Right cardiac atrium (tissue), 5 donors: ENCODE results near the gene TRIM63. TPM values are rescaled to one million over a fixed set of nuclear protein-coding genes. Genes with fewer than 3 reads are reported as not detected.

Source experiments
- ATAC-seq, 2 donors: fragments of 200-7000 bp; cut with Tn5 transposase; one replicate each; pipeline versions ENCODE4 v1.8.0 to v1.9.1; 2020; ENCODE audit warnings: moderate library complexity in 2 of 2, mild to moderate bottlenecking in 1 of 2
- DNase-seq, 3 donors: peaks; one replicate each; pipeline ENCODE4 v3.0.0-alpha.2; 2020
- H3K27ac ChIP-seq: one replicate; pipeline ENCODE4 v1.5.1; 2013; ENCODE audit warnings: mild to moderate bottlenecking, low read length, control low read depth, moderate library complexity
- H3K27me3 ChIP-seq: one replicate; pipeline ENCODE4 v1.6.1; 2013; ENCODE audit not compliant: control insufficient read depth, insufficient read depth
- H3K4me1 ChIP-seq: one replicate; pipeline ENCODE4 v1.6.1; 2013; ENCODE audit warnings: low read length; ENCODE audit not compliant: control insufficient read depth, insufficient read depth
- H3K4me3 ChIP-seq: one replicate; pipeline ENCODE4 v1.5.1; 2013; ENCODE audit warnings: low read length, control low read depth
- H3K9me3 ChIP-seq: one replicate; pipeline ENCODE4 v1.6.1; 2013; ENCODE audit warnings: low read length; ENCODE audit not compliant: control insufficient read depth
- WGBS: extraction: QIAGEN DNeasy Blood & Tissue Kit; methylation state at CpG from one replicate; pipeline ENCODE4 v1.1.7; 2013; 5-methylcytosine and 5-hydroxymethylcytosine counted together
- intact Hi-C, 4 donors: fragments of 100-400 bp; cut with DNase I; formaldehyde crosslinking; loops; one replicate each; pipeline versions ENCODE4 v1.11.0 to v1.14.0; 2022 to 2023
- polyA plus RNA-seq: library from polyadenylated mRNA; stranded (reverse); fragments of 200-250 nt; gene quantifications from one replicate; pipeline ENCODE4 v1.2.3, GENCODE V29; 2013
- total RNA-seq, 4 donors: library from RNA; stranded (reverse); fragmentation: NEBNext Ultra II Directional; extraction: Animal tissue kit (Norgen Biotek cat#: 25700); gene quantifications; one replicate each; pipeline ENCODE4 v1.2.1, GENCODE V29; 2021
- donor health status: healthy with polysubstance abuse.
- donor health status: DM: no; HTN: yes; CAD: no.
- donor health status: DM: no; HTN: no; CAD: no.
- donor health status: DM: no; HTN: yes; CAD: no; lungs with severe emphysema.
- donor health status: DM: yes; HTN: yes; CAD: no.

Gene TRIM63
- total and polyA plus RNA-seq, 5 donors, result 121 to 194 (median 163) TPM

DNA sequence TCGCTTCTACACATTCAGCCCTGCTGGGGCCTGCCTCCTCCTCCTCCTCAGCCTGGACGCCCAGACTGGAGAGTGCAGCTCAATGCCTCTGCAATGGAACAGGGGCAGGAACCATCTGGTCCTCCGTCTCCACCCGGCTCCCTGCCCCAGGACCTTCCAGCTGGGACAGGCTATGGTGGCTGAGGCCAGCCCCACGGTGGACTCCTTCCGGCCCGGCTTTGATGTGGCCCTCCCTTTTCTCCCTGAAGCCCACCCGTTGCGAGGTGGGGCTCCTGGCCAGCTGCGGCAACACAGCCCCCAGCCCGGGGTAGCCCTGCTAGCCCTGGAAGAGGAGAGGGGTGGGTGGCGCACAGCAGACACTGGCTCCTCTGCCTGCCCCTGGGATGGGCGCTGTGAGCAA lies 44.4 kb downstream of the TRIM63 start:
- Histone ChIP-seq H3K27me3 (no peaks in the 10 kb centered on the region), H3K27ac (no peak overlapping the region), H3K9me3 (no peaks in the 10 kb centered on the region), H3K4me3 (no peak overlapping the region), H3K4me1 (peaks cover 10% of the 10 kb centered on the region)
- DNase-seq, result peak in 1 of 3 donors; percentile 36
- ATAC-seq, result peak in 1 of 2 donors; percentile 6
- 71% methylated on average over 13 of the region's 13 CpGs for WGBS
- intact Hi-C loops, result no loop called here

DNA sequence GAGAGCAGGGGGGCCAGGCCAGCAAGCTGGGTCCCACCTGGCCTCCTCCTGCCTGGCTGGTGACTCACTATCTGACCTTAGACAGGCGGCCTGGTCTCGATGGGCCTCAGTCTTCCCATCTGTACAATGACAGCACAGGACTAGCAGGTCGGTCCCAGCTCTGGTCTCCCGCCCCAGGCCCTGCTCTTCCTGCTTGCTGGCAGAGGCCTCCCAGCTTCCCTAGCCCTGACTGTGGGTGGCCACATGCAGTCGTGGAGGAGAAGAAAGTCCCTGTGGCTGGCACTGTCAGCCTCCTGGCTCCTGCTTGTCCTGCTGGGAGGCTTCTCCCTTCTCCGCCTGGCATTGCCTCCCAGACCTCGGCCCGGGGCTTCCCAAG lies 45.0 kb downstream of the TRIM63 start:
- DNase-seq, result peak in 1 of 3 donors; percentile 50
- ATAC-seq, result peak; percentile 3 to 10
- Histone ChIP-seq H3K9me3 (no peaks in the 10 kb centered on the region), H3K4me1 (peaks cover 10% of the 10 kb centered on the region), H3K27me3 (no peaks in the 10 kb centered on the region), H3K4me3 (no peak overlapping the region), H3K27ac (peak overlapping the region; percentile 33)
- WGBS, result 62% methylated on average over 8 of the region's 8 CpGs
- intact Hi-C loops, result no loop called here

DNA sequence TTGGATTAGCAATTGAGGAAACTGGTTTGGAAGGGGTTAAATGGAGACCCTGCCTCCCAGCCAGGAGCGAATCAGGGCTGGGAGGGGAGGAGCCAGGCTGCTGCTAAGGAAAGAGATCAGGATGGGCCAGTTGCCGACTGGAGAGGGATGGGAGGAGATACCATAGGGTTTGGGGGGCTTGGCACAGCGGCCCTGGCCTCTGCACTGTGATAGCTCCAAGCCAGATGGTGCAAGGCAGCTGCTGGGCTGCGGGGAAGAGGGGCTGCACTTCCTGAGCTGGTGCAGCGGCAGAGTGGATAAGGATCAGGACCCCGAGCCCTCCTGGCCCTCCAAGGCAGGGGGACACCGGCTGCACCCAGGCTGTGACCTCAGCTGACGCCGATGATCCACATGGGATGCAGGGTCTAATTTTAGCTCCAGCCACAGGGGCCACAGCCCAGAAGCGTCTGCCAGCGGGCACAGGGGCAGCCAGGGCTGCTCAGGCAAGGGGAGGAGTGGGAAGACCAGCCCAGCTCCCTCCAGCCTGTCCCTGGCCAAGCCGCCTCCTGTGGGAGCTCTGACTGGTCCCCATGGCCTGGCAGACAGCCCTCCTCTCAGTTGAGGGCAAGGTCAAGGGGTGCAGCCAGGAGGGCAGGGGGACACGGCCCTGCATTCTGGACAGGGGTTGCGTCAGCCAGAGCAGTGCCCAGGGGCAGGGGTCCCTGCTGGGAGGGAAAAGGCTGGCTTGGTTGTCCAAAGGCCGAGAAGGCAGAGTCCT lies 45.6 kb downstream of the TRIM63 start, which contains the start of gene EXTL1:
EXTL1 (plus strand) TSS at position 129 of the 757 bp plus-strand sequence. CDS start 872 bp downstream, outside the sequence.
- Histone ChIP-seq H3K4me1 (peaks cover 15% of the 10 kb centered on the region), H3K27me3 (no peaks in the 10 kb centered on the region), H3K27ac (peak within 1 kb of the TSS; percentile 33), H3K4me3 (no peak within 1 kb of the TSS), H3K9me3 (no peaks in the 10 kb centered on the region)
- DNase-seq (peak; percentile 58 to 90 (median 82)), ATAC-seq (peak; percentile 79 to 86)
- intact Hi-C loops, result no loop called here
- WGBS, result 16% methylated on average over 15 of the region's 15 CpGs

DNA sequence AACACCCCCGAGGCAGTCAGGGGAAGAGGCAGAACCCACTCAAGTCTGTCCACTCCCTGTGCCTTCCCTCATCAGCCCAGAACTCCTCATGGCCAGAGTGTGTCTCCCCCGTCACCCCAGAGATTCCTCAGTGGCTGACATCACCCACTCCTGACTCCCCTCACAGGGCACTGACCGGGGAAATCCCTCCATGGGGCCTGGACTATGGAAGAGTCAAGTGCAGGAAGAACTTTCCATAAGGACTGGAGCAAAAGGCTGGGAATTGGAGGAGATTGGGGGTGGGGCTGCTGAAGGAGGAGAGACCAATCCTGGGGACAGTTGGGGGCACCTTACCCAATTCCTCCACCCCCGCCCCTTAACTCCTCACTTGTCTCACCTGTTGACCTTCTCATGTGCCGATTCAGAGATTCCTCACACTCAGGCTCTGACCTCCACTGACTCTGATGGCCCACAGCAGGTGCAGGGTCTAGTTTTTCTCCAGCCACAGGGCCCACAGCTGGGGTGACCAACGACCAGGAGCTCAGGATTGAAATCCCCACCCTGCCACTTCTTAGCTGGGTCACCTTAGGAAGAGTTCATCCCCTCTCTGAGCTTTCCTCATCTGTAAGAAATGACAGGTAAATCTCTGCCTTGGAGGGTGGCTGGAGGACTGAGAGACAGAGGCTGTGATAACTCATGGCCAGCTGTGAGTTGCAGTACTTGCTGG lies 46.3 kb downstream of the TRIM63 start:
- H3K4me3 ChIP-seq, result no peak overlapping the region
- 51% methylated on average over 6 of the region's 6 CpGs for WGBS
- H3K4me1 ChIP-seq, result peaks cover 15% of the 10 kb centered on the region
- H3K27ac ChIP-seq, result peak overlapping the region; percentile 25
- DNase-seq, result peak in 1 of 3 donors; percentile 24
- H3K9me3 ChIP-seq, result no peaks in the 10 kb centered on the region
- intact Hi-C loops, result no loop called here
- no peaks in the 10 kb centered on the region for H3K27me3 ChIP-seq
- peak; percentile 1 to 7 for ATAC-seq

DNA sequence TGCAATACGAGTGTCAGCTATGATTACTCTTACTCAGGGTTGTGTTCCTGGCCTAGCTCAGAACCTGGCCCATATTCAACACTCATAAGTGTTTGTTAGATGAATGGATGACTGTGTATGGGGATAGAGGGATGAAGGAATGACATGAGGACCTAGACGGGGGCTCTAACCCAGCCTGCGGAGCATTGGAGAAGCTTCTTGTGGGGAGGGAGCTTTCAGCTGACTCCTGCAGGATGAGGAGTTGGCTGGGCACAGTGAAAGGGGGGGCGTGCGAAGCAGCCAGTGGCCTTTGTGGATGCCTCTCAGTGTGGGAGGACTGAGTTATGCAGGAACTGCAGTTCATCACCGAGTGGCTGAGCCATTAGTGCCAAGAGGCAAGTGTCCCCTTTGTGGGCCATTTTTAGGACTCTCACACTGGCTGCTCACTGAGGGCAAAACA lies 47.1 kb downstream of the TRIM63 start:
- Histone ChIP-seq H3K27me3 (no peaks in the 10 kb centered on the region), H3K4me1 (peaks cover 15% of the 10 kb centered on the region), H3K9me3 (no peaks in the 10 kb centered on the region), H3K27ac (peak overlapping the region; percentile 25), H3K4me3 (no peak overlapping the region)
- peak in 2 of 3 donors; percentile 55 to 78 for DNase-seq
- 29% methylated on average over 6 of the region's 6 CpGs for WGBS
- peak; percentile 30 to 34 for ATAC-seq
- intact Hi-C loops, result no loop called here

DNA sequence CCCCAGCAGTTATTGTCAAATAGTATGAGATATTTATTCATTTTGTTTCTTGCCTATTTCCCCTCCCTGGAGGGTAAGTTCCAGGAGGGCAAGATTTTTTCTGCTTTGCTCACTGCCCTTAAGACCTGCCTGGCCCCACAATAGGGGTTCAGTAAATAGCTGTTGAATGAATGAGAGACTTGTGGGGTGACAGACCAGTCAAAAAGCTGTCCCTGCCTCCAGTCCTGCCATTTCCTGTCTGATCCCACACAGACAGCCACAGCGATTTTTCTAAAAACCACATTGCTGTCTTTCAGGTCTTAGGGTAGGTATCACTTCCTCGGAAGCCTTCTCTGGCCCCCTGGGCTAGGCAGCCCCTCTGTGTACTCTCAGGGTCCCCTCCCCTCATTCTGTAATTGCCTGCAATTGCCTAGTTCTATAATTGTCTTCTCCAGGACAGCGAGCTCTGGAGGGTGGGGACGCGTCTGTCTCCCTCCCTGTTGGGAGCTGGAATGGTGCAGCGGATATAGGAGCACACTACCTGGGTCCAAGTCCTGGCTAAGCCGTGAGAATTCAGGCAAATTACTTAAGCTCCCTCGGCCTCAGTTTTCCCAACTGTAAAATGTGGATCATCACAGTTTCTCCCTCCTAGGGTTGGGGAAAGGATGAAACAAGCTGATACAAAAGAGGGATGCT lies 47.7 kb downstream of the TRIM63 start:
- ATAC-seq (no peak), DNase-seq (peak in 2 of 3 donors; percentile 5 to 8)
- H3K9me3 ChIP-seq, result no peaks in the 10 kb centered on the region
- H3K27me3 ChIP-seq, result no peaks in the 10 kb centered on the region
- peak overlapping the region; percentile 25 for H3K27ac ChIP-seq
- intact Hi-C loops, result no loop called here
- H3K4me3 ChIP-seq, result no peak overlapping the region
- 56% methylated on average over 8 of the region's 8 CpGs for WGBS
- peaks cover 15% of the 10 kb centered on the region for H3K4me1 ChIP-seq

DNA sequence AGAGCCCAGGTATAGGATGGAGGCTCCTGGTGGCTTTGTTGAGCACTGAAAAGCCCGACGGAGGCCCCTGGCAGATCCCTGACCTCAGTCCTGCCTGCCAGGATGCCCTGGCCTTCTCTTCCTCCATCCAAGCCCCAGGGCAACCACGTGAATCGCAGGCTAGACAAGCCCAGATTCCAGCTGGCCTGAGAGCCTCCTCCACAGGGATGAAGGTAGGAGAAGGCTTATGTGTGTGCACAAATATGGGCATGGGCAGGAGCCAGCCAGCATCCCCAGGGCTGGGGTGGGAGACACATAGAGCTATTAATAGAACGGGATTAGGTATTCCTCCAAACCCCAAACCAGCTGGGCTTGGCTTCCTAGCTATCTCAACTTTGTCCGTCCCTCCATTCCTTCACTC lies 49.8 kb downstream of the TRIM63 start:
- Histone ChIP-seq H3K4me1 (peaks cover 15% of the 10 kb centered on the region), H3K4me3 (no peak overlapping the region), H3K27me3 (no peaks in the 10 kb centered on the region), H3K27ac (no peak overlapping the region), H3K9me3 (no peaks in the 10 kb centered on the region)
- ATAC-seq, result no peak
- intact Hi-C loops, result no loop called here
- peak in 2 of 3 donors; percentile 18 to 51 for DNase-seq
- 49% methylated on average over 6 of the region's 6 CpGs for WGBS

DNA sequence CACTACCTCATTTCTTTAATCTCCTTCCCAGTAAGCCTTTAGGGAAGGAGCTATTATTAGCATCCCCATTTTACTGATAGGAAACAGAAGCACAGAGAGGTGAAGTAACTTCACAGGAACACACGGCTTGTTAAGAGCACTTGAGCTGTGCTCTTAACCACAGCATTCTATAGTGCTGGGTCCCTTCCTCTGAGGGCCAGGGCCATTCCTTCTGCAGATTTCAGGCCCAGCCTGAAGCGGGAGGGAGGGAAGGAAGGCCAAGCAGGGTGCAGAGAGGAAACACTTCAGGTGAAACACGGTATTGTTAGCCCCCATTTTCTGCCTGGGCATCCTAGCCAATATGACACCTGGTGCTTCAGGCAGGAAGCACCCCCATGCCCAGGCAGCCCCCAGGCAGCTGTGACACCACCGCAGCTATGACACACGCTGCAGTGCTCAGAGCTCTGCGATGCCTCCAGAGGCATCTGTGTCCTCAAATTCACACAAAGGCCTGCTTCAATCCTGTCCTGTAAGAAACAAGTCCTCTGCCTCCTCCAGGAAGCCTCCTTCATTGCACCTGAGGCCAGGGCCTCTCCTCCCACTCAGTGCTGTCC lies 50.4 kb downstream of the TRIM63 start:
- DNase-seq (peak in 2 of 3 donors; percentile 6 to 12), ATAC-seq (no peak)
- no peaks in the 10 kb centered on the region for H3K27me3 ChIP-seq
- 69% methylated on average over 6 of the region's 6 CpGs for WGBS
- peaks cover 15% of the 10 kb centered on the region for H3K4me1 ChIP-seq
- no peaks in the 10 kb centered on the region for H3K9me3 ChIP-seq
- no peak overlapping the region for H3K27ac ChIP-seq
- intact Hi-C loops, result no loop called here
- H3K4me3 ChIP-seq, result no peak overlapping the region

DNA sequence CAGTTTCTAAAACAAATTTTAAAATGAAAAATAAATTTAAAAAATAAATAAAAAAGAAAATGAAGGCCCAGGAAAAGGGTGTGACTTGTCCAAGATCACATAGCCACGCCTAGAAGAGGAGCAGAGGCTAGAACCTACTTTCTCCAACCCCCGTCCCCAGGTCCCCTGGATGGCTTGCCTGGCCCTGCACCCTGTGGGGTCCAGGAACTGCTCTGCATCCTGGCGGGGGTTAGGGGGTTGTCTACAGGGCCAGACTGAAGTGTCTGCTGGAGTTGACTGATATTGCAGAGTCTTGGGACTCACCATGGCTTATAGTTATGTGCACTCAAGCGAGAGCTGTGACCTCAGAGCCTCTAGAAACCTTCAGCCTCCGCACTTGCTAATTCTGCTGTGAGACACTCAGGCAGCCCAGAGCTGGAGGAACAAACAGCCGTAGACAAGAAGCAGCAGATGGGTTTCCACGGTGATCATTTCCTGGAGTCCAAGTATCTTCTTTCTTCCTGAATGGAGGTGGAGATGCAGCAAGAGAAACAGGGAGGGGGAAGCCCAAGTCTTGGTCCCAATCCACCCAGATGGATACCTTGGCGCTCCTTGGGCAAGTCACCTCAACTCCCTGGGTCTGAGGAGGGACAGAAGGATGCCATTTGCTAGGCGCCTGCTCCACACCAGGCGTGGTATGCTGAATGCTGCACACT lies 51.0 kb downstream of the TRIM63 start:
- DNase-seq (peak in 2 of 3 donors; percentile 18 to 24), ATAC-seq (no peak)
- Histone ChIP-seq H3K4me3 (no peak overlapping the region), H3K4me1 (peaks cover 10% of the 10 kb centered on the region), H3K27me3 (no peaks in the 10 kb centered on the region), H3K27ac (no peak overlapping the region), H3K9me3 (no peaks in the 10 kb centered on the region)
- 78% methylated on average over 10 of the region's 10 CpGs for WGBS
- intact Hi-C loops, result no loop called here

DNA sequence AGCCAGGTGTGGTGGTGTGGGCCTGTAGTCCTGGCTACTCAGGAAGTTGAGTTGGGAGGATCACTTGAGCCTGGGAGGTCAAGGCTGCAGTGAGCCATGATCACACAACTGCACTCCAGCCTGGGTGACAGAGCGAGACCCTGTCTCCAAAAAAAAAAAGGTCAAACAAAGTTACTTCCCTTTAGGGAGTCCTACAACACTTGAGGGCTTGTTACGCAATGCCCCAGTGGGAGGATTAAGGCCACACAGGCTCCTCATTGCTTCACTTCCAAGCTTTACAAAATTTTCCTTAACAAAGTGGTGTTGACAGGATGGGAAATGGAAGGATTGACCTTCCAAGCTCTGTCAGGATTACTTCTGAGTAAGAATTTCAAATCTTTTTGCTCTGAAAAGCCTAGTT lies 52.1 kb downstream of the TRIM63 start:
- ATAC-seq (peak; percentile 14 to 33), DNase-seq (peak; percentile 50 to 57 (median 54))

More for the DNA sequence above, 52.1 kb downstream of the TRIM63 start:
- WGBS, result 78% methylated on average over 2 of the region's 2 CpGs
- intact Hi-C loops, result no loop called here
- no peaks in the 10 kb centered on the region for H3K27me3 ChIP-seq
- H3K9me3 ChIP-seq, result no peaks in the 10 kb centered on the region
- H3K27ac ChIP-seq, result no peak overlapping the region
- H3K4me1 ChIP-seq, result peaks cover 5% of the 10 kb centered on the region
- H3K4me3 ChIP-seq, result no peak overlapping the region
